CD4-positive, alpha-beta T cell (primary cell): Measurements from ENCODE around the gene AUTS2. TPM values are rescaled to one million over a fixed set of nuclear protein-coding genes. Genes with fewer than 3 reads are reported as not detected.
"Not testable (repeated sequence)": the region's sequence is repeated elsewhere in the genome, so short reads cannot be mapped to it uniquely, and the experiment has no call there.

ENCODE experiments used
- ATAC-seq: fragments of 200-7000 bp; cut with Tn5 transposase; one replicate; pipeline ENCODE4 v1.10.0; 2022; ENCODE audit warnings: mild to moderate bottlenecking; ENCODE audit not compliant: poor library complexity
- CTCF ChIA-PET: fragments of 350-600 bp; sonication (Branson Sonifier 250); formaldehyde crosslinking; loops from one replicate; lab custom pipeline; 2021; ENCODE audit warnings: antibody characterized with exemption, inconsistent platforms; lab: Charles Lee
- POLR2A ChIA-PET: fragments of 350-600 bp; sonication (Branson Sonifier 250); formaldehyde crosslinking; loops from one replicate; lab custom pipeline; 2021; ENCODE audit warnings: antibody characterized with exemption, inconsistent platforms; lab: Charles Lee
- DNase-seq, 14 experiments: peaks; one replicate each; pipeline ENCODE4 v3.0.0-alpha.2; 2013 to 2020; ENCODE audit warnings: mixed read lengths in 2 of 14
- H3K27ac ChIP-seq, 2 donors: one replicate each; pipeline versions ENCODE4 v1.5.1 to v1.7.0; 2013; ENCODE audit warnings: low read length in 2 of 2, low read depth in 1 of 2, mild to moderate bottlenecking in 1 of 2
- H3K27me3 ChIP-seq, 2 experiments: 1 replicate in 1 of 2; 2 replicates in 1 of 2; pipeline versions ENCODE4 v1.6.1 to v1.7.0; 2013; ENCODE audit warnings: low read length in 2 of 2, control low read depth in 1 of 2, mild to moderate bottlenecking in 1 of 2, moderate library complexity in 1 of 2; ENCODE audit not compliant: insufficient read depth in 2 of 2, control insufficient read depth in 1 of 2
- H3K36me3 ChIP-seq: one replicate; pipeline ENCODE4 v1.6.1; 2013; ENCODE audit warnings: low read length, control low read depth; ENCODE audit not compliant: insufficient read depth
- H3K4me1 ChIP-seq: one replicate; pipeline ENCODE4 v1.6.1; 2013; ENCODE audit warnings: low read length, control low read depth; ENCODE audit not compliant: insufficient read depth
- H3K4me3 ChIP-seq: one replicate; pipeline ENCODE4 v1.5.1; 2013; ENCODE audit warnings: mild to moderate bottlenecking, low read length, moderate library complexity
- H3K9me3 ChIP-seq, 2 experiments: 1 replicate in 1 of 2; 2 replicates in 1 of 2; pipeline versions ENCODE4 v1.6.1 to v1.7.0; 2013; ENCODE audit warnings: low read length in 2 of 2, mild to moderate bottlenecking in 2 of 2, control low read depth in 1 of 2, moderate library complexity in 1 of 2; ENCODE audit not compliant: control insufficient read depth in 1 of 2, insufficient read depth in 1 of 2
- H3K27ac Mint-ChIP-seq: one replicate; pipeline ENCODE4 v1.8.0; 2020; ENCODE audit warnings: mixed read lengths
- H3K27me3 Mint-ChIP-seq: one replicate; pipeline ENCODE4 v1.8.0; 2021; ENCODE audit warnings: mixed read lengths
- H3K36me3 Mint-ChIP-seq: one replicate; pipeline ENCODE4 v1.8.0; 2021; ENCODE audit warnings: low read depth, mixed read lengths
- H3K4me1 Mint-ChIP-seq: one replicate; pipeline ENCODE4 v1.8.0; 2021; ENCODE audit warnings: low read depth, mixed read lengths
- H3K4me3 Mint-ChIP-seq: one replicate; pipeline ENCODE4 v1.8.0; 2020; ENCODE audit warnings: mild to moderate bottlenecking, mixed read lengths
- H3K9me3 Mint-ChIP-seq: one replicate; pipeline ENCODE4 v1.8.0; 2020; ENCODE audit warnings: mixed read lengths
- CTCF ChIP-seq: fragments of 200-600 bp; IDR thresholded peaks from one replicate; pipeline ENCODE4 v1.8.0; 2022; ENCODE audit warnings: antibody characterized with exemption, mild to moderate bottlenecking
- intact Hi-C, 2 experiments: fragments of 100-400 bp; cut with DNase I in 1 of 2; cut with micrococcal nuclease in 1 of 2; formaldehyde crosslinking; loops; one replicate each; pipeline versions ENCODE4 v1.15.1 to v1.9.0; 2023 to 2025; cut with DNase I, micrococcal nuclease
- total RNA-seq, 174 experiments: library from RNA in 2 of 174; stranded (reverse) in 2 of 174; gene quantifications; one replicate each; pipeline ENCODE4 v1.2.3 and lab custom pipeline; 2021 to 2026

The AUTS2 gene
- total RNA-seq, 2 experiments from 2014 or later, result 43.6 to 47.6 TPM

- Mint-ChIP-seq H3K4me1 (no peaks in the 10 kb centered on the region), H3K4me3 (no peak overlapping the region), H3K27ac (no peak overlapping the region), H3K36me3 (no peaks in the 10 kb centered on the region), H3K9me3 (no peaks in the 10 kb centered on the region), H3K27me3 (no peaks in the 10 kb centered on the region)
- no peaks in the 10 kb centered on the region for H3K4me1 ChIP-seq
- ChIA-PET POLR2A (no interaction called here), CTCF (no interaction called here)
- no peak overlapping the region for H3K27ac ChIP-seq
- no peak for TF ChIP-seq CTCF
- DNase-seq (no peak), ATAC-seq (no peak)
- no peaks in the 10 kb centered on the region for H3K9me3 ChIP-seq
- no peak overlapping the region for H3K4me3 ChIP-seq
- intact Hi-C loops, result no loop called here
- no peaks in the 10 kb centered on the region for H3K27me3 ChIP-seq
- no peaks in the 10 kb centered on the region for H3K36me3 ChIP-seq
These were observed 671.9 kb downstream of the AUTS2 start for GRCh38 chr7:70270149-70270548.

- DNase-seq (no peak), ATAC-seq (no peak)
- Mint-ChIP-seq H3K4me1 (no peaks in the 10 kb centered on the region), H3K4me3 (no peak overlapping the region), H3K27ac (no peak overlapping the region), H3K9me3 (no peaks in the 10 kb centered on the region), H3K27me3 (no peaks in the 10 kb centered on the region), H3K36me3 (no peaks in the 10 kb centered on the region)
- no peaks in the 10 kb centered on the region for H3K27me3 ChIP-seq
- intact Hi-C loops, result no loop called here
- TF ChIP-seq CTCF, result no peak
- H3K4me3 ChIP-seq, result no peak overlapping the region
- H3K9me3 ChIP-seq, result no peaks in the 10 kb centered on the region
- H3K36me3 ChIP-seq, result no peaks in the 10 kb centered on the region
- H3K27ac ChIP-seq, result no peak overlapping the region
- ChIA-PET CTCF (no interaction called here), POLR2A (no interaction called here)
- no peaks in the 10 kb centered on the region for H3K4me1 ChIP-seq
These were observed 673.4 kb downstream of the AUTS2 start for GRCh38 chr7:70271617-70272081.

- H3K9me3 Mint-ChIP-seq, H3K4me1 ChIP-seq, H3K4me1 Mint-ChIP-seq, H3K36me3 ChIP-seq, ATAC-seq, H3K27me3 Mint-ChIP-seq, H3K4me3 Mint-ChIP-seq, POLR2A ChIA-PET, H3K27ac ChIP-seq, H3K27me3 ChIP-seq, H3K4me3 ChIP-seq, CTCF ChIA-PET, DNase-seq, intact Hi-C loops, H3K27ac Mint-ChIP-seq, H3K36me3 Mint-ChIP-seq, H3K9me3 ChIP-seq: not testable (repeated sequence)
These were observed 677.3 kb downstream of the AUTS2 start for GRCh38 chr7:70275570-70275969.

- ATAC-seq, result no peak
- TF ChIP-seq CTCF, result no peak
- CTCF ChIA-PET, result no interaction called here
These were observed 686.9 kb downstream of the AUTS2 start for GRCh38 chr7:70285187-70285586.

More at GRCh38 chr7:70285187-70285586, 686.9 kb downstream of the AUTS2 start:
- Mint-ChIP-seq H3K27me3 (no peaks in the 10 kb centered on the region), H3K9me3 (no peaks in the 10 kb centered on the region), H3K4me3 (no peak overlapping the region), H3K27ac (no peak overlapping the region), H3K36me3 (no peaks in the 10 kb centered on the region), H3K4me1 (no peaks in the 10 kb centered on the region)
- no peak for DNase-seq
- H3K27me3 ChIP-seq, result no peaks in the 10 kb centered on the region
- no peaks in the 10 kb centered on the region for H3K4me1 ChIP-seq
- POLR2A ChIA-PET, result no interaction called here
- H3K4me3 ChIP-seq, result no peak overlapping the region
- no peak overlapping the region for H3K27ac ChIP-seq
- H3K36me3 ChIP-seq, result no peaks in the 10 kb centered on the region
- intact Hi-C loops, result no loop called here
- H3K9me3 ChIP-seq, result no peaks in the 10 kb centered on the region
